GM18873 (cell line): ENCODE data around the gene KLF16.
A peak's percentile ranks its signal among the peaks of the same experiment; 100 is the strongest.

Experiments used
- ATAC-seq: cut with Tn5 transposase; IDR thresholded peaks from one replicate; pipeline ENCODE4 v1.9.1; 2021; ENCODE audit warnings: mild to moderate bottlenecking, moderate library complexity, moderate number of reproducible peaks; ENCODE audit not compliant: unreplicated experiment, low FRiP score

The KLF16 gene

DNA sequence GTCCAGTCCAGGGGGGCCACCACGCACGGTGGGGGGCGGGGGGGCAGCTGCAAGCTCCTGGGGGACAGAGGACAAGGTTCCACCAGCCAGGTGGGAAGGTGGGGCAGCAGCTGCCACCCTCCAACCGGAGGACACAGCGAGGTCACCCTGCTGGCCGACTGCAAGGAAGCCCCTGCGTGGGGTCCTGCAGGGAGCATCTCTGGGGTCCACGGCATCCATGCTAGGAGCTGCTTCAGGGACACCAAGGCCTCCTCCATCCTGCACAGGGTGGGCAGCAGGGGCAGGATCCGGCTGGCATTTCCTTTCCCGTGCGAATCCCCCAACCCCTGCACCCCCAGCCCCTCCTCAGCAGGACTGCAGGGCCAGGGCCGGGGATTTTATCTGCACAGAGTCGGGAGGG, 8.3 kb upstream of the KLF16 start:
- ATAC-seq = no peak

DNA sequence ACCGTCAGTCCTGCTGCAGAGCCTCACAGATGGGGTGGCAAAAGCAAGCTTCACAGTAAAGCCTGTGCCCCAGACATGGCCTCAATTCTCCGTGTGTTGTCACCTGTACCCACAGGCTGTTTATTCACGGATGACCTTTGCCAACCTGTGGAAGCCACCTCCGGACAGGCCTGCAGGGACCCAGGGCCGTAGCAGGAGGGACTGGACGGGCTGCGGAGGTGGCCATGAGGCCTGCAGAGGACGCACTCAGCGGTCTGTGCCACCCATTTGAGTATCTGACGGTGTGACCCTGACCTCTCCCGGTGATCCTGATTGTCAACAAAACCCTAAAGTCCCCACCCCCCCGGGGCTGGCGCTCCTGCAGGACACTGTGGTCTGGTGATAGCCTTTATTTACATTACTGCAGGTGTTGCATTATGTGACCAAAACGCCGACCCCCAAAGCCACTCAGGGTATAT, 7.8 kb upstream of the KLF16 start:
- ATAC-seq = no peak

DNA sequence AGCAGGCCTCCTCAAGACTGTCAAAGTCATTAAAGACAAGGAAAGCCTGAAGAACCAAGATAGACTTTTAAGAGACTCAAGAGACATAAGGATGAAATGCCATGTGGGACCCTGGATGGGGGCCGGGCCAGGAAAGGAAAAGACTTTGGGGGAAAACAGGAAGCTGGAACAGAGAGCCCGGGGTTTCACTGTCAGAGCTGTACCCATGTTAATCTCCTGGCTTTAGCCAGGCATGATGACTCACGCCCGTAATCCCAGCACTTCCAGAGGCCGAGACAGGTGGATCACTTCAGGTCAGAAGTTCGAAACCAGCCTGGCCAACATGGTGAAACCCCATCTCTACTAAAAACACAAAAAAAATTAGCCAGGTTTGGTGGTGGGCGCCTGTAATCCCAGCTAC, 5.6 kb upstream of the KLF16 start:
- no peak for ATAC-seq

DNA sequence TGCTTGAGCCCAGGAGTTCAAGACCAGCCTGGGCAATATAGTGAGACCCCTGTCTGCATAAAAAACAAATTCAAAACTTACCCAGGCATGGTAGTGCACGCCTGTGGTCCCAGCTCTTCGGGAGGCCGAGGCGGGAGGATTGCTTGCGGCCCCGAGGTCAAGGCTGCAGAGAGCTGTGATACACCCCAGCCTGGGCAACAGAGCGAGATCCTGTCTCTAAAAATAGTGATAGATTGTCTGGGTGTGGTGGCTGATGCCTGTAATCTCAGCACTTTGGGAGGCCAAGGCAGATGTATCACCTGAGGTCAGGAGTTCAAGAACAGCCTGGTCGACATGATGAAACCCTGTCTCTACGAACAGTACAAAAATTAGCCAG, 4.0 kb upstream of the KLF16 start:
- ATAC-seq = no peak

DNA sequence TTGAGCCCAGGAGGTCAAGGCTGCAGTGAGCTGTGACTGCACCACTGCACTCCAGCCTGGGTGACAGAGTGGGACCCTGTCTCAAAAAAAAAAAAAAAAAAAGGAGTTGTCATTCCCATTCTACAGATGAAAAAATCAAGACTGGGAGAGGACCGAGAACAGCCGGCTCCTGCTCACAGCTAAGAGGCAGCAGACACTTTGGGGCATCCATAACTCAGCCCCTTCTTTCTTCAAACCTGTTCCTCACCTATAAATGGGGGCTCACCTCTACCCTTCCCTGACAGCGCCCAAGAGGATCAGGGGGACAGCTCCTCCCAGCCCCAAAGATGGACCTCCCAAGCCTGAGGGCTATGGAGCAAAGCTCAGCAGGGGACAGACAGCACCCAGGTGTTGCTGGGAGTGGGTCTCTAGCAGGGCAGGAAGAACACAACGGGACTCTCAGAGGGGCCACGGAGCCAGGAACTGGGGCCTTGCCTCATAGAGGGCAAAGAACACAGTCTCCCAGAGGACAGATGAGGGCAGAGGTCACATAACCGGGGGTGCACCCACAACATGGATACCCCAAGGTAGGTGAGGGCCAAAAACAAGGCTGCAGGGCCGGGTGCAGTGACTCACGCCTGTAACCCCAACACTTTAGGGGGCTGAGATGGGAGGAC, 3.4 kb upstream of the KLF16 start:
- no peak for ATAC-seq

DNA sequence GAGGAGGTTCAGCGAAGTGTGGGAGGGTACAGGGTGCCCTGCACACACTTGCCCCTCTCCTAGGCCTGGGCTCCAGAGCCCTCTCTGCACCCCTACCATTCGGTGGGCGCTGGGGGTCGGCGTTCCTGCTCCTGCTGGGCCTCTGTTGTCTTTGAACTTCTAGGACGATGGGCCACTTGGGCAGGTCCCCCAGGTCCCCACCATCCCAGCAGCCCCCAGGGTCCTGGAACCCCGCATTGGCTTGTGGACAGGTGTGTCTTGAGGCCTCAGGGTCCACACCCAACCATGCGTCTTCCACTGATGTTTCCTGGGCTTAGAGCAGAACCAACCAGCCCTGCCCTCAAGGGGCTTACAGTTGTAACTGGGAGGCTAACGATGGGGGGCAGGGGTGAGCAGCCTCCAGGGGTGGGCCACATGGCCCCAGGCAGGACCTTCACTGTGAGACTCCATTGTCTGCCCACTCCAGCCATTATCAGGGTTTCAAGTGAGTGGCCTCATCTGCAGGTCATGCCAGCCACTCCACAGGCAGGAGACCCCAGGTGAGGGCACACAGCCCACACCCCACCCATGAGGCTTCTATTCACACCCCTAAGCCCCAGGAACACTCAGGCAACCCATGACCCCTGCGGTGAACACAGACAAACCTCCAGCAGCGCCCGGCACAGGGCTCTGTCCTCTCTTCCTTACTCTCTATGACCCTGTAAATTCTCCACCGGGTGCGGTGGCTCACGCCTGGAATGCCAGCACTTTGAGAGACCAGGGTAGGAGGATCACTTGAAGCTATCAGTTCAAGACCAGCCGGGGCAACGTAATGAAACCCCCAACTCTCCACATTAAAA, 2.0 kb upstream of the KLF16 start:
- no peak for ATAC-seq

DNA sequence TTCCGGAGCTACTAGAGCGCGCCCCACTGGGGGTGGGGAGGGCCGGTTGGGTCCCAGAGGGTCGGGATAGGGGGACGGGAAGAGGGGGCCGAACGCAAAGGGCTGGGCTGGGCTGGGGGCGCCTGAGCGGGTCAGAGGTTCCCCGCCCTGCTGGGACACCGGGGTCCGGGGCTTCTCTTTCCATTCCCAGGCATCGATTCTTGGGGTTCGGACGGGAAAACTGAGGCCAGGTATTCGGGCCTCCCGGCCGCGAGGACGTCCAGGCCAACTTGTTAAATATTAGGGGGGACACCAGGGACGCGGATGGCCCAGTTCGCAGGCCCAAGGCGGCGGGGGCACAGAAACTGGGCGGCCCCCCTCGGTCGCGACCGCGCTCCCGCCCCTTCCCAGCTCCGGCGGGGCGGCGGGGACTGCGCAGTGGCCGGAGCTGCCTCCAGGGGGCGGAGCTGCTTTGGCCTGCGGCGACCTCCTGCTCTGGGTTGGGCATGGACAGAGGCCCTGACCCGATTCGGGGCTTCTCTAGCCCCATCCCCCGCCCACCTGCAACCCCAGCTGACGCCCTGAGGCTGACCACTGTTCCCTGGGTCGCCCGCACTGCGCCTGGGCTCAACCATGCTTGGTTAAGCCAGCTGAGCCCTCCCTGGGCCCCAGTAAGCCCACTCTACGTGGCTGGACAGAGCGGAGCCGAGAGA, 1.2 kb upstream of the KLF16 start:
- ATAC-seq = peak; percentile 30

DNA sequence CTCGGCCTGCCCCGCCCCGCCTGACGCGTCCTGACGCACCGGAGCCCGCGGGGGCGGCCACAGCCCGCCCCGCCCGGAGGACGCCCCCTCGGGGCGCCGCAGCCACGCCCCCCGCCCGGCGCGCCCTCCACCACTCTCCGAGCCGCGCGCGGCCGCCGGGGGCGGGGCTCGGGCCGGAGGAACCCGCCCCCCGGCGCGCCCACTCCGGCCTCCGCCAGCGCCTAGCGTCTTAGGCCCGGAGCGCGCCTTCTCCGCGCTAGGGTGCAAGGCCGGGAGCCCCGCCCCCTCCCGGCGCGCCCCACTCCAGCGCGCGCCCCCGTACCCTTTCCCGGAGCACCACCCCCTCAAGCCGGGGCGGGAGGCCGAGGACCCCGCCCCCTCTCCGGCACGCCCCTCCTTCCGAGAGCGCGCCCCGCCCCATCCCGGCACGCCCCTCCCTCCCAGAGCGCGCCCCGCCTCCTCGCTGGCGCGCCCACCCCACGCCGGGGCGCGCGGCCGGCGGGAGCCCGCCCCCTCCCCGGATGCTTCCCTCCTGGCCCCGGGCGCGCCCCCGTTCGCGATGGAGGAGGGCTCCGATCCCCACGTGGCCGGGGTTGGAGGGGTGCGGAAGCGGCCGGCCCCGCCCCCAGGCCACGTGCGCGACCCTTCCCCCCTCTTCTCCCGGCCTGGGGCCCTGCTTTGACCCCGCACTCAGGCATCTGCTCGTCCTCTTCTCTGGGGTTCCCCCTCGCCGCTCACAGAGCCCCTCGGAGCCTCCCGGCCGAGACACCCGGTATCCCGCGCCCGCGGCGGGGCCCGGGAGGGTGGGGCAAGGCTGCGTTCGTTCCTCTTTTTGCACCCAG, 480 bp upstream of the KLF16 start:
- ATAC-seq = peak; percentile 30

DNA sequence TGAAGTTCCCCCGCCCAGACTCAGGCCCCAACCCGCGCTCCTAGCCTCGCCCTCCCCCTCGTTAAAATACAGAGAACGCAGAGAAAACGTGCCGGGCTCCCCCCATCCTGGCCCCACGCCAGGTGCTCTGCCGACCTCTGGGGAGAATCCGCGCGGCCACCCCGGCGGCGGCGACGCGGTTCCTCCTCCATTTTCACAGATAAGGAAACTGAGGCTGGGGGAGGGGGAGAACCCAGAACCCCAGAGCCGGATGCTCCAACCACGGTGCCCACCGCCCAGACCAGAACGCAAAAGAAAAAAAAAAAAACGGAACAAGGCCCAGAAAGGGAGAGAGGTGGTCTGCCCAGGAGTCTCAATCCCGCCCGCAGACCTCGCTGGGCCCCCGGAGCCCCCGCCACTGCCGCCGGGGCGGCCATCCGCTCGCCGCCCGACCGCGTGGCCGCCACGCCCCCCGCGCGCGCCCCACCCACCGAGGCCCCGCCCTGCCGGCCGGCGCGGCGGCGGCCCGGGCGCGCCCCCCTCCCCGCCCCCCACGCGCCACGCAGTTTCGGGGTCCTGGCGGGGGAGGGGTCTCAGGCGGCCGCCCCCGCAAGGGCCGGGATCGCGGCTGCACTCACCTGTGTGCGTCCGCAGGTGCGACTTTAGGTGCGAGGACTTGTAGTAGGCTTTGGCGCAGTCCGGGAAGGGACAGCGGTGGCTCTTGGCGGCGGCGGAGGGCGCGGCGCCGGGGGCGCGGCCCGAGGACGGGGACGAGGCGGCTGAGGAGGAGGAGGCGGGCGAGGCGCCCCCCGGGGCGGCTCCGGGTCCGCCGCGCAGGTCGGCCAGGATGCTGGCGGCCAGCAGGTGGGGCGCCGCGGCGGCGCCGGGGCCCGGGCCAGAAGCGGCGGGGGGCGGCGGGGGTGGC, 703 bp downstream of the KLF16 start:
- ATAC-seq = no peak

DNA sequence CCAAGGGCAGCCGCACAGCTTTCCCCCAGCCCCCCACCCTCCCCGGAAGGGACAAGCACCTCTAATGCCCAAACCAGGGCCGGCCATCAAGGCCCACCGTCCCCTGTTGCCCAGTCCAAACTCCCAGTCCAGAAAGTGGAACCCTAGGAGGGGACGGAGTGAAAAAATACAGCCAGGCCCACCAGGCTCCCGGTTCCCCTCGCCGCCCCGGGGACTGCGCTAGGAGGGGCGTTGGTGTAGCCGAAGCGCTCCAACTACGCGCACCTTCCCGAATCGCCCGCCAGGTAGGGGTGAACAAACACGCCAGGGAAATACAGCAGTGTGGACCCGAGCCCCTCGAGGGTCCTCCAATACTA, 1.3 kb downstream of the KLF16 start:
- ATAC-seq = no peak

DNA sequence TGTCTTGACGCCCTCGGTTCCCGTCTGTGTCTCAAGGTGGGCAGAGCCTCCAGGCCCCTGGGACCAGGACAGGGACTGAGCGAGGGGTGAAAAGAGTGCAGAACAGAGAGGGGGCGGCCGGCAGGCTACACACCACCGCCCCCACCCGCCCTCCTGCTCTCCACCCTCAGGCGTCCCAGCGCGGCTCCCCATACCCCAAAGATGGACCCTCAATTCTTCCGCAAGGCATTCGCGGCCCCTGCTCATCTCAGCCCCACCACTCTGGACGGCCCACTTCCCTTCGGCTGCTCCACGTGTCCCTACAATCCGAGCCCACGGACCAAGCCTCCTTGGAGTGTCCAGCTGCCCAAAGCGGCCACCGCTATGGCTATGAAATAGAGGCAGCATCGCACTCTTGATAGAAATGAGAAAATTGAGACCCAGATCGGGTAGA, 1.8 kb downstream of the KLF16 start:
- no peak for ATAC-seq

DNA sequence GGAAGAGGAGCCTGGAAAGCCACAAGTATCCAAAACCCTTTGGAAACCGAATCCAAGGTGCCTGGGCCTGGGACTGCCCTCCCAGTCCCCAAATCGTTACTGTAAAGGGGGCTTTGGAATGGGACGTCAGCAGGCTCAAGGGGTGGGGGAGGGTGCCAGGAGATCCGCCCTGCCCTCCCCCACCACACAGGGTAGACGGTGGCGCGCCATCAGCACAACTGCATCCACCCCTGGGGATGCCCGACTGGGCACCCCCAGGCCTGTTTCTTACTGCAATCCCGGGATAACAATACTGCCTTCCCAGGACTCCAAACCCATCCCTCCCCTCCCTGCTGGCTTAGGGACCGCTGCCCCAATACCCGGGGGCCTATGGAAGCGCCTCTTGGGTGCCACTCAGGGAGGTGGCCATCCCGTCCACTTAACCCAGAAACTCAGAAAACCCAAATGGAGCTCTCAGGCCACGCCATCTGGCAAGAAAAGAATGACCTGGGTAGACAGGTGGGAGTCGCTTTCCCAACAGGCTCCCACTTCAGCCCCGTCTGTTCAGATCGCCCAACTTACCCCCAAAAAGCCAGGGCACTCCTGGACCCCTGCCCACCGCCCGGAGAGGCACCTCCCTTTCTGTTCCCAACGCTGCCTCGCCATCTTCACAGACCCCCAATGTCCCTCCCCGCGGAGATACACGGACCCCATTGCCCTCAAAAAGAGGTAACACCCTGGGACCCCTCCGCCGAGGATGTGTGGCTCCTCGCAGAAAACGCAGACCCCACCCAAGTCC, 2.4 kb downstream of the KLF16 start:
- ATAC-seq = no peak

DNA sequence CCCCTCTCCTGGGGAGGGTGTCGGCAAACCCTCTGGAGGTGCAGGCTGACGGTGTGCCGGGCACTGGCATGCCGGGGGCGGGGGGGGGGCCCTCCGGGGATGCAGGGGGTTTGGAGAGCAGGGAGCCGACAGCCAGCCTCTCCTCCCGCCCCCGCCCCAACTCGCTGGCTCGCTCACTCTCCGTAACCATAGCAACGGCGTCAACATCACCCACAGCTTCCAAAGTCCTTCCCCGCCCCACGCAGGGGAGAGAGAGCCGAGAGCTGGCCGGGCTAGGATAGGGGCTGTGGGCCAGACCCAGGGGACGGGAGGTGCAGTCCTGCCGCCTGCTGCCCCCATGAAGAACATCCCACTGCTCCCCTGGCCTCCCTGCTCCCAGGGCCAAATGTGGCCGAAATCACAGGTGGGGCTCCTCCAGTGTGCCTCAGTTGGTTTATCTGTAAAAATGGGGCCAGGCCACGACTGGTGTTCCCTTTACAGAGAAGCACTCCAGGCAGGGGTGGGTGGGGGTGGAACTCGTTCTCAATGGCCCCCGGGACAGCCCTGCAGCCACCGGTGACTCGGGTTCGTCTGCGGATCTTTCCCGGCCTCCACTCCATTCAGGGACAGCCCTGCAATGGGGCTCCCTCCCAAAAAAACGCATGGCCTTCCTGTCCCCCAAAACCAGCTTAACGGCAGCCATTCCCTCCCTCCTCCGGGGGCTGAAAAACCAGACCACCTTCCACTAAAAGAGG, 3.2 kb downstream of the KLF16 start:
- ATAC-seq = no peak

DNA sequence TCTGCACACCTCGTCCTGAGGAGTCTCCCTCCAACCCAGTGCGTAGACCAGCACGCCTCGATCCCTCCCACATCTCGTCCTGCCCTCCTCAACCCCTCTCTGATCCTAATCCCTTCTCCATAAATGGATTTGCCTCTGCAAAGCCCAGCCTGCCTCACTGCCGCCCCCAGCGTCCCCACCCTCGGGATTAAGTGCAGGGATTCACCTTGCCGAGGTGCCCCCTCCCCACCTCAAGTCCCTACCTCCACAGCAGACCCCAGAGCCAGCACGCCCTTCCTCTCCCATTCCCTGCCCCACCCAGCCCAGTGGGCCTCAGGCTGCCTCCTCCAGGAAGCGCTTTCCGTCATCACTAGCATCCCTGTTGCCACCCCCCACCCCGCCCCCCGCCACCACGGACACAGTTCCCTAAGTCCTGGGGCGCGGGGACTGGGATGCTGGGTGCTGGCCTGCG, 4.0 kb downstream of the KLF16 start:
- ATAC-seq = no peak

DNA sequence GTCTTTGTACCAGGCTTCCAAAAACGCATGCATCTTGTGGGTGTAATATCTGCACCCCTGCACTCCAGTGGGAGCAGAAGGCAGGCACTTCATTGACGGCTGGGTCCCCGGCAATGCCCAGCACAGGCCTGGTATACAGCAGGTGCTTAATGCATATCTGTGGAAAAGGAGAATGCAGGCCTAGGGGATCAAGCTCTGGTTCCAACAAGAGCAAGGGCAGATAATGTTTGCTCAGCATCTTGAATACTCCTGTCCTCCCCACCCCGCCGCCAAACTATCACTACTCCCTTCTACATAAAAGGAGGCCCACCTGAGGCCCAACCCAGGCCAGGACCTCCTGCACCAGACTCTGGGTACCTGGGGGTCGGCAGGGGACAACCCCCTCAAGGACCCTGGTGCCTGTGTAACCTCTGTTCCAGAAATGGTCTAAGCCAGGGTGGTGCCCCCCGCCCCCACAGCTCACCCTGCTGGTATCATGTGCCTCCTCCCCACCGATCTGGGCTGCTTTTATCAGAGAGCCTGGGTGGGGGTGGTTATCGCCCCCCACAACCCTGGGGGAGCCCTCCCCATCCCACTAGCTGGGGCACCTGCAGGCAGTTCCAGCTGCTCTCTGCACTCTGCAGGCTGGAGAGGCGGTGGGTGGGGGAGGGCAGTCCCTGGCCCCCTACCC, 4.8 kb downstream of the KLF16 start:
- ATAC-seq = no peak

DNA sequence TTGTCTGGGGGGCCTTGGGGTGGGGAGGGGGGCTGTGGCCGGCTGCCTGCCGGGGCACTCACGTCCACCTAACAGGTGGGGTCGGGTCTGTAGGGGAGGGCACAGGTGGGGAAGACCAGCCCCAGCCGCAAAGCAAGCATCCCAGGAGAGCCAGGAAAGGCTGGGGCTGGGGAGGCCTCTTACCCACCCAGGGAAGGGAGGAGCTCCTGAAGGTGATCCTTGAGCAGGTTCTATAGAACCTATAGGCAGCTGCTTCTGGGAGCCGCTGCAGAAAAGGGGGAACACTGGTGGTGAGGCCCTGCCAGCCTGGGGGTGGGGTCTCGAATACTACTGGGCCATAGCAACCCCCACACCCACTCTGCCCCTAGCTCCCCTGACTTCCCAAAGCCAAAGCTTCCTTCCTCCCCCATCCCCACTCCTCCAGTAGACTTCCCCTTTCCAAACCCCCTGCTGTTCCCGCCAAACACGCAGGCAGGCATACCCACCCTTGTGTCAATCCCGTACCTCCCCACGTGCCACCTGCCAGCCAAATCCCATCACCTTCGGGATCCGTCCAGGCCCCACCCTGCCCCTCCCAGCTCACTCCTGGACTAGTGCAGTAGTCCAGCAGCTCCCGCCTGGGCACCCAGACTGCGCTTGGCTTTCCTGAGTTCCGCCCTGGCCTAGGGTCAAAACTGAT, 5.6 kb downstream of the KLF16 start:
- no peak for ATAC-seq
